ENCODE measurements around the gene ATG16L1. TPM values are rescaled to one million over a fixed set of nuclear protein-coding genes. Genes with fewer than 3 reads are reported as not detected.

Gene ATG16L1
- total and polyA plus RNA-seq, 10 of the 15 experiments (the other 5 are each of a cell fraction or from before 2014, with no cell fraction given): 5.2 to 26.6 (median 15.6) TPM

DNA sequence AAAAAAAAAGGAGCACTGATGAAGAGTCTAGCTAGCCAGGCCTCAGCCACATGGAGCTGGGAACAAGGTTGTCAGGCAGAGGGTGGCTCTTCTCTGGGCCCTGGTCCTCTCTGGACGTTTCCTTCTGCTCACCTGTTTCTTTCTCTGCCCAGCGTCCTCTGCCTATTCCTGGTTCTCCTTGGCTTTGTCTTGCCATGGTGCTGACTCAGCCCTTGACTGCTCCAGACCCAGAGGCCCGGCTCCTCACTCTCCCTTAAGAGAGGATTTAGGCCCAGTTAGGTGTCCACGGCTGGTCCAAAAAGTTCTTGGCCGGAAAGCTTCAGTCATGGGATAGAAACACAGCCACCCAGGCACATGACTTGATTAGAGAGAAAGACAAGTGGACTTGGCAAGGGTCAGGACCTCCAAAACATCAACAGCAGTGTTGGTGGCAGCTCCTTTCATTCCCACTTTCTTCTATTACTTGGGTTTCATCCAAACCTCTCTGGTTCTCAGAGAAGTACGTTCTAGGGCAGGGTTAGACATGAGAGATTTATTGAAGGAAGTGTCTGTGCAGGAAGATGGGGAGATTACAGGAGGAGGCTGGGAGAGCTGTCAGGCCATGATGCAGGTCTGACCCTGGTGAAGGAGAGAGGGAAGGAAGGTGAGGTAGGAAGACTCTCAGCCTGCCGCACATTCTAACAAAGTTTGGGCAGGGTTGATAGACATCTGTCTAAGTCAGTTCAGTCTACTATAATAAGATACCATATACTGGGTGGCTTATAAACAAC lies 14.5 kb upstream of the ATG16L1 start:
- Histone ChIP-seq H3K9me3 (replicated peaks; ENCODE audit: control insufficient read depth, insufficient read depth, low read length) (no peaks in the 10 kb centered on the region), H3K4me3 (no peak overlapping the region), H2AFZ (ENCODE audit: control insufficient read depth, low read depth, low read length) (no peak overlapping the region), H3K4me2 (ENCODE audit: control insufficient read depth, insufficient read depth) (no peak overlapping the region), H3K4me1 (ENCODE audit: control insufficient read depth, insufficient read depth, low read length) (peaks cover 20% of the 10 kb centered on the region), H3K36me3 (ENCODE audit: control insufficient read depth in 2 of 2, insufficient read depth in 2 of 2, low read length in 1 of 2) (no peaks in the 10 kb centered on the region), H3K27ac (ENCODE audit: control insufficient read depth, insufficient read depth) (no peak overlapping the region), H3K79me2 (ENCODE audit: control insufficient read depth, insufficient read depth, low read length) (no peaks in the 10 kb centered on the region), H3K9ac (ENCODE audit: control insufficient read depth, insufficient read depth, low read length) (no peak overlapping the region), H3K27me3 (replicated peaks in 1 of 2; ENCODE audit: control insufficient read depth in 2 of 2, insufficient read depth in 2 of 2, low read length in 1 of 2) (no peaks in the 10 kb centered on the region), H4K20me1 (ENCODE audit: control insufficient read depth, insufficient read depth) (no peaks in the 10 kb centered on the region)
- intact Hi-C loops (cut with micrococcal nuclease; ENCODE audit: unreplicated experiment) (no loop called here), in situ Hi-C loops (cut with MboI) (no loop called here)
- DNase-seq (ENCODE audit: low read depth, low spot score): no peak
- ATAC-seq: no peak
- POLR2A ChIA-PET: interaction anchor here (0.6 to 1.4 kb wide), 4 partner anchors 14 to 643 kb away, joined by 4 to 6 read pairs (median 5); no protein-coding TSS in a partner anchor
- SMC1A ChIA-PET (ENCODE audit: uncharacterized antibody, unreplicated experiment): interaction anchor here (5.9 kb wide), 1 partner anchor 13 kb away, joined by 34 read pairs; no protein-coding TSS in a partner anchor
- BruUV-seq (replicated peaks): no TSS peak
- RAD21 ChIA-PET (ENCODE audit: unreplicated experiment): interaction anchor here (1.1 kb wide), 1 partner anchor 35 kb away, joined by 3 read pairs; no protein-coding TSS in a partner anchor
- 70% methylated on average over 7 of the region's 7 CpGs for WGBS (ENCODE audit: insufficient coverage, insufficient replicate concordance, low lambda C conversion rate, missing lambda C conversion rate)
- TF ChIP-seq TCF7 (IDR thresholded peaks at IDR 0.05; ENCODE audit: borderline replicate concordance): no peak
- TF ChIP-seq SMARCA5 (IDR thresholded peaks at IDR 0.05): no peak
- TF ChIP-seq ZNF24 (IDR thresholded peaks at IDR 0.05): no peak
- TF ChIP-seq, protein P1, sequence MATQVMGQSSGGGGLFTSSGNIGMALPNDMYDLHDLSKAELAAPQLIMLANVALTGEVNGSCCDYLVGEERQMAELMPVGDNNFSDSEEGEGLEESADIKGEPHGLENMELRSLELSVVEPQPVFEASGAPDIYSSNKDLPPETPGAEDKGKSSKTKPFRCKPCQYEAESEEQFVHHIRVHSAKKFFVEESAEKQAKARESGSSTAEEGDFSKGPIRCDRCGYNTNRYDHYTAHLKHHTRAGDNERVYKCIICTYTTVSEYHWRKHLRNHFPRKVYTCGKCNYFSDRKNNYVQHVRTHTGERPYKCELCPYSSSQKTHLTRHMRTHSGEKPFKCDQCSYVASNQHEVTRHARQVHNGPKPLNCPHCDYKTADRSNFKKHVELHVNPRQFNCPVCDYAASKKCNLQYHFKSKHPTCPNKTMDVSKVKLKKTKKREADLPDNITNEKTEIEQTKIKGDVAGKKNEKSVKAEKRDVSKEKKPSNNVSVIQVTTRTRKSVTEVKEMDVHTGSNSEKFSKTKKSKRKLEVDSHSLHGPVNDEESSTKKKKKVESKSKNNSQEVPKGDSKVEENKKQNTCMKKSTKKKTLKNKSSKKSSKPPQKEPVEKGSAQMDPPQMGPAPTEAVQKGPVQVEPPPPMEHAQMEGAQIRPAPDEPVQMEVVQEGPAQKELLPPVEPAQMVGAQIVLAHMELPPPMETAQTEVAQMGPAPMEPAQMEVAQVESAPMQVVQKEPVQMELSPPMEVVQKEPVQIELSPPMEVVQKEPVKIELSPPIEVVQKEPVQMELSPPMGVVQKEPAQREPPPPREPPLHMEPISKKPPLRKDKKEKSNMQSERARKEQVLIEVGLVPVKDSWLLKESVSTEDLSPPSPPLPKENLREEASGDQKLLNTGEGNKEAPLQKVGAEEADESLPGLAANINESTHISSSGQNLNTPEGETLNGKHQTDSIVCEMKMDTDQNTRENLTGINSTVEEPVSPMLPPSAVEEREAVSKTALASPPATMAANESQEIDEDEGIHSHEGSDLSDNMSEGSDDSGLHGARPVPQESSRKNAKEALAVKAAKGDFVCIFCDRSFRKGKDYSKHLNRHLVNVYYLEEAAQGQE (IDR thresholded peaks at IDR 0.05; ENCODE audit: low read depth, low read length): no peak
- no peak for TF ChIP-seq IRF4 (IDR thresholded peaks at IDR 0.05; ENCODE audit: low read depth, low read length)
- TF ChIP-seq BRCA1 (IDR thresholded peaks at IDR 0.05; ENCODE audit: low read depth, low read length): no peak
- no peak for TF ChIP-seq NR2F1 (conservative IDR thresholded peaks at IDR 0.05)
- no peak for TF ChIP-seq PAX8 (IDR thresholded peaks at IDR 0.05)
- TF ChIP-seq ZNF622 (IDR thresholded peaks at IDR 0.05): no peak
- TF ChIP-seq JUNB (IDR thresholded peaks at IDR 0.05): no peak
- TF ChIP-seq MTA2 (IDR thresholded peaks at IDR 0.05; ENCODE audit: low read depth): no peak
- TF ChIP-seq, protein P2, sequence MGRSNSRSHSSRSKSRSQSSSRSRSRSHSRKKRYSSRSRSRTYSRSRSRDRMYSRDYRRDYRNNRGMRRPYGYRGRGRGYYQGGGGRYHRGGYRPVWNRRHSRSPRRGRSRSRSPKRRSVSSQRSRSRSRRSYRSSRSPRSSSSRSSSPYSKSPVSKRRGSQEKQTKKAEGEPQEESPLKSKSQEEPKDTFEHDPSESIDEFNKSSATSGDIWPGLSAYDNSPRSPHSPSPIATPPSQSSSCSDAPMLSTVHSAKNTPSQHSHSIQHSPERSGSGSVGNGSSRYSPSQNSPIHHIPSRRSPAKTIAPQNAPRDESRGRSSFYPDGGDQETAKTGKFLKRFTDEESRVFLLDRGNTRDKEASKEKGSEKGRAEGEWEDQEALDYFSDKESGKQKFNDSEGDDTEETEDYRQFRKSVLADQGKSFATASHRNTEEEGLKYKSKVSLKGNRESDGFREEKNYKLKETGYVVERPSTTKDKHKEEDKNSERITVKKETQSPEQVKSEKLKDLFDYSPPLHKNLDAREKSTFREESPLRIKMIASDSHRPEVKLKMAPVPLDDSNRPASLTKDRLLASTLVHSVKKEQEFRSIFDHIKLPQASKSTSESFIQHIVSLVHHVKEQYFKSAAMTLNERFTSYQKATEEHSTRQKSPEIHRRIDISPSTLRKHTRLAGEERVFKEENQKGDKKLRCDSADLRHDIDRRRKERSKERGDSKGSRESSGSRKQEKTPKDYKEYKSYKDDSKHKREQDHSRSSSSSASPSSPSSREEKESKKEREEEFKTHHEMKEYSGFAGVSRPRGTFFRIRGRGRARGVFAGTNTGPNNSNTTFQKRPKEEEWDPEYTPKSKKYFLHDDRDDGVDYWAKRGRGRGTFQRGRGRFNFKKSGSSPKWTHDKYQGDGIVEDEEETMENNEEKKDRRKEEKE (IDR thresholded peaks at IDR 0.05): no peak
- TF ChIP-seq, protein P3, sequence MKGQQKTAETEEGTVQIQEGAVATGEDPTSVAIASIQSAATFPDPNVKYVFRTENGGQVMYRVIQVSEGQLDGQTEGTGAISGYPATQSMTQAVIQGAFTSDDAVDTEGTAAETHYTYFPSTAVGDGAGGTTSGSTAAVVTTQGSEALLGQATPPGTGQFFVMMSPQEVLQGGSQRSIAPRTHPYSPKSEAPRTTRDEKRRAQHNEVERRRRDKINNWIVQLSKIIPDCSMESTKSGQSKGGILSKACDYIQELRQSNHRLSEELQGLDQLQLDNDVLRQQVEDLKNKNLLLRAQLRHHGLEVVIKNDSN (IDR thresholded peaks at IDR 0.05; ENCODE audit: borderline replicate concordance, extremely low read length, insufficient read depth, low read depth, low read length): no peak
- FAIRE-seq: no peak
- CTCF ChIA-PET: no interaction called here
